Mucosa of rectum (tissue), 2 donors: ENCODE results near the gene C1orf94.
"Not testable (repeated sequence)": the region's sequence is repeated elsewhere in the genome, so short reads cannot be mapped to it uniquely, and the experiment has no call there.

ENCODE experiments used
- H3K27ac ChIP-seq, 2 donors: one replicate each; pipeline ENCODE4 v1.7.0; 2013; ENCODE audit warnings: inconsistent platforms in 2 of 2, low read depth in 2 of 2, low read length in 2 of 2
- H3K27me3 ChIP-seq, 2 donors: one replicate each; pipeline ENCODE4 v1.7.0; 2013; ENCODE audit warnings: low read length in 2 of 2; ENCODE audit not compliant: control insufficient read depth in 2 of 2, insufficient read depth in 2 of 2
- H3K36me3 ChIP-seq, 2 donors: one replicate each; pipeline ENCODE4 v1.7.0; 2013; ENCODE audit warnings: low read length in 2 of 2; ENCODE audit not compliant: control insufficient read depth in 2 of 2, insufficient read depth in 2 of 2
- H3K4me1 ChIP-seq, 2 donors: one replicate each; pipeline ENCODE4 v1.7.0; 2013; ENCODE audit warnings: low read length in 2 of 2, mild to moderate bottlenecking in 1 of 2; ENCODE audit not compliant: control insufficient read depth in 2 of 2, insufficient read depth in 2 of 2
- H3K4me3 ChIP-seq, 2 donors: one replicate each; pipeline ENCODE4 v1.7.0; 2013; ENCODE audit warnings: low read length in 2 of 2
- H3K9ac ChIP-seq, 2 donors: one replicate each; pipeline ENCODE4 v1.7.0; 2013; ENCODE audit warnings: low read length in 2 of 2, low read depth in 1 of 2, mild to moderate bottlenecking in 1 of 2
- H3K9me3 ChIP-seq, 2 donors: one replicate each; pipeline ENCODE4 v1.7.0; 2013; ENCODE audit warnings: low read length in 2 of 2; ENCODE audit not compliant: control insufficient read depth in 2 of 2
- donor health status: healthy.
- donor health status: Normal muscosa, but diverticular disease.

The C1orf94 gene

DNA sequence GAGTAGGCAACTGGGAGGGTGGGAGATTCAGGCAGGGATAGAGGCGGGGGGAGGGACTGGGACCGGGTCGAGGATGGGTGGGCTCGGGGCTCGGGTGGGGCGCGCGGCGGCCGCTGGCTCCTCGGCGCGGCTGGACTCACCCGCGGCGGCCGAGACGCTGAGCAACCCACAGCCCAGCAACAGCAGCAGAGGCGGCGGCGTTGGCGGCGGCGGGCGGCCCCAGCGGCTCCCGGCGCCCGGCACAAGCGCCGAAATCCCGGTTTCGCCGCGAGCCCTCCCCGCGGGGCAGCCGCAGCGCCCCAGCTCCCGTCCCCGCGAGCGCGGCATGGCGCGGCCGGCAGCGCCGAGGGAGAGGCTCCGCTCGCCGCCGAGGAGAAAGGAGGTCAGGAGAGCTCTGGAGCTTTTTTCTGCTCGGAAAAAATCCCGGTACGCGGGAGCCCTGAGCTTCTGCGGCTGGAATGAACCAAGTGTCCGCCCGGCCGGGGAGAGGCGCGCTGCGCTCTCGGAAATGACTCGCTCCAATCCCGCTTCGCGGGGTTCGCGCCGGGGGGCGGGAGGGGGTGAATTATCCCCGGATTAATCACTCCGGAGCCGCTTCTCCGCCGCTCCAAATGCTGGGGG, 11.8 kb upstream of the C1orf94 start, which contains the start of gene CSMD2:
Gene CSMD2 (minus strand): TSS at position 460 of the 621 bp plus-strand sequence. CDS start 133 bp downstream, at position 327.
- Histone ChIP-seq H3K4me3 (no peak within 1 kb of the TSS), H3K27me3 (peaks cover 21 to 46% of the 10 kb centered on the region in 2 donors), H3K9ac (no peak within 1 kb of the TSS), H3K27ac (no peak within 1 kb of the TSS), H3K36me3 (no peaks in the 10 kb centered on the region), H3K9me3 (no peaks in the 10 kb centered on the region), H3K4me1 (peaks cover 0 to 3% of the 10 kb centered on the region in 2 donors)

GRCh38 chr1:34165422-34165921, 11.2 kb upstream of the C1orf94 start:
- H3K27me3 ChIP-seq: peaks cover 21 to 41% of the 10 kb centered on the region in 2 donors
- H3K9ac ChIP-seq: no peak overlapping the region
- H3K4me3 ChIP-seq: no peak overlapping the region
- peaks cover 0 to 3% of the 10 kb centered on the region in 2 donors for H3K4me1 ChIP-seq
- no peaks in the 10 kb centered on the region for H3K9me3 ChIP-seq
- H3K27ac ChIP-seq: no peak overlapping the region
- no peaks in the 10 kb centered on the region for H3K36me3 ChIP-seq

DNA sequence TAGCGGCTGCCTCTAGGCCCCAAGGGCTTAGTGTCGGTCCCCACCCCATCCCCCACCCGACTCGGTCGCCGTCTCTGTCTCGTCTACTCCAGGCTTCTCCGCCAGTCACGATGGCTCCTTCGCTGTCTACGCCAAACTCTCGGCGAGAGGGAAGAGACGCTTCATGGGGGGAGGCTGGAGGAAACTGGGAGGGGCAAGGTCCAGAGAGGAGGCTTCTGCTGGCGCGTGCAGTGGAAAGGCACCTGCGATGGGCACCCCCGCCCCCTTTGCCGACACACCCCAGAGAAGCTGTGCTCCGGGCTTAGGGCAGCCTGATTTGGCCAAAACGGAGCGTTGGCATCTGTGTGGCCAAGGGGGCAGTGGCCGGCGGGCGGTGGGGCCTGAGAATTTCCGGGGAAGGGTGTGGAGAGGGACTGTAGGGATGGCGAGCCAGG, 10.5 kb upstream of the C1orf94 start:
- Histone ChIP-seq H3K27ac (no peak overlapping the region), H3K9ac (no peak overlapping the region), H3K9me3 (no peaks in the 10 kb centered on the region), H3K4me3 (no peak overlapping the region), H3K4me1 (peaks cover 0 to 3% of the 10 kb centered on the region in 2 donors), H3K36me3 (no peaks in the 10 kb centered on the region), H3K27me3 (peaks cover 24 to 41% of the 10 kb centered on the region in 2 donors)

GRCh38 chr1:34166625-34167361, 9.9 kb upstream of the C1orf94 start:
- no peaks in the 10 kb centered on the region for H3K36me3 ChIP-seq
- H3K27ac ChIP-seq: no peak overlapping the region
- peaks cover 24 to 36% of the 10 kb centered on the region in 2 donors for H3K27me3 ChIP-seq
- H3K9ac ChIP-seq: no peak overlapping the region
- H3K4me3 ChIP-seq: no peak overlapping the region
- H3K4me1 ChIP-seq: peaks cover 0 to 3% of the 10 kb centered on the region in 2 donors
- H3K9me3 ChIP-seq: no peaks in the 10 kb centered on the region

DNA sequence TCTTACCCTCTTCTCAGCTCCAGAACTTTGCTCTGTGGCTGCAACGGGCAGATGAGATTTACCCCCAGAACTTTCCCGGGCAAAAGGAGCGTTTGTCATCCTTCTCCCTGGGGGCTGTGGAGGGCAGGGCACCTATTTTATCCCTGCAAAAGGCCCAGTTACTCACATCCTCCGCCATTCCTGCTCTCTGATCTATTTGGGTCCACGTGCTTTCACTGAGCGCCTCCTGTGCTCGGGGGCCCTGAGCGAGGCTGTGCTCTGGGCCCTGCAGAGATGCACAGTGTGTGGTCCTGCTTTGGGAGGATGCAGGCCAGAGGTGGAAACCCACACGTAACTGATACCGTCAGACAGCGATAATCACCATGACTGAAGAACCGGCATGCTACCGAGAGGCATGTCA, 9.3 kb upstream of the C1orf94 start:
- no peak overlapping the region for H3K27ac ChIP-seq
- H3K9ac ChIP-seq: no peak overlapping the region
- no peaks in the 10 kb centered on the region for H3K36me3 ChIP-seq
- peaks cover 0 to 3% of the 10 kb centered on the region in 2 donors for H3K4me1 ChIP-seq
- peaks cover 22 to 36% of the 10 kb centered on the region in 2 donors for H3K27me3 ChIP-seq
- H3K9me3 ChIP-seq: no peaks in the 10 kb centered on the region
- no peak overlapping the region for H3K4me3 ChIP-seq

DNA sequence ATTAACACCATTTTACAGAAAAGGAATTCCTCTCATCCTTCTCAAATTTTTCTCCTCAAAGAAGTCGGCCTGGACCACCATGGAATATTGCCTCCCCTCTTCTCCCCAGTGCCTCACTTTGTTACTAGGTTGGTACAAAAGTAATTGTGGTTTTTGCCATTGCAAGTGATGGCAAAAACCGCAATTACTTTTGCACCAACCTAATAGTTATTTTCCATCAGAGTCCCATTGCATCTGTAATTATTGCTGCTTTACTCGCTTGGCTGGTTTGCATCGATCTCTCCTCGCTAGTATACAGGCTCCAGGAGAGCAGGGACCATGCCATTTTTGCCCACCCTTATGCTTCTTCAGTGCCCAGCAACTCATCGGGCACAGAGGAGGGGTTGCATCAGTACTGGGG, 963 bp upstream of the C1orf94 start:
- H3K9me3 ChIP-seq: no peaks in the 10 kb centered on the region

DNA sequence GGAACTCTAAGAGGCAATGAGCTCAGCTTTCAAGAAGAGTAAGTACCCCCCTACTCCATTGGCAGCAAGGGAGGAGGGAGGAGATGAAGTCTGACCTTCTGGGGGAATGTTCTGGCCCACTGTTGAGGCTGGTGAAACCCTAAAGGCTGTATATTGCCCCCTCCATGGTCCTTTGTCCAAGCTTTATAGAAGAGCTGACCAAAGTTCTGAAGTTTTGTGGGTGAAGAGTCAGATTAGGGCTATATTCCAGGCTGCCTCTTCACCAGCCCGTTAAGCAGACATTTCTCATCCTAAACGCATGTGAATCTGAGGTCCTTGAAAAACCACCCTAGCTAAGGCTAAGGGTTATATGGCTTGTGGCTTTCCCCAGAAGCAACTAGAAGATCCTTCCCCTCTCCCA, 1.4 kb downstream of the C1orf94 start:
- Histone ChIP-seq H3K4me3 (no peak overlapping the region), H3K27me3 (peaks cover 0 to 10% of the 10 kb centered on the region in 2 donors), H3K27ac (no peak overlapping the region), H3K9me3 (no peaks in the 10 kb centered on the region), H3K4me1 (no peaks in the 10 kb centered on the region), H3K36me3 (no peaks in the 10 kb centered on the region), H3K9ac (no peak overlapping the region)

More for the DNA sequence above, 963 bp upstream of the C1orf94 start:
- Histone ChIP-seq H3K4me3 (no peak overlapping the region), H3K27me3 (peaks cover 0 to 12% of the 10 kb centered on the region in 2 donors), H3K27ac (no peak overlapping the region), H3K4me1 (no peaks in the 10 kb centered on the region), H3K9ac (no peak overlapping the region), H3K36me3 (no peaks in the 10 kb centered on the region)

DNA sequence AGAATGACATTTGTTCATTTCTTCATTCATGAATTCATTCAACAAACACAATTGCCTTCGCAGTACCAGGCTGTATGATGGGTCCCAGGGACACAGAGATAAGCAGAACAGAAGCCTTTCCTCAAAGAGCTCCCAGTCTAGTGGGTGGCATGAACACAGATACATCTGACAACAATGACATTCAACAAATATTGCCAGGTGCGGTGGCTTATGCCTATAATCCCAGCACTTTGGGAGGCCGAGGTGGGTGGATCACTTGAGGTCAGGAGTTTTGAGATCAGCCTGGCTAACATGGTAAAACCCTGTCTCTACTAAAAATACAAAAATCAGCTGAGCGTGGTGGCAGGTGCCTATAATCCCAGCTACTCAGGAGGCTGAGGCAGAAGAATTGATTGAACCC, 6.7 kb downstream of the C1orf94 start:
- H3K4me1 ChIP-seq, H3K4me3 ChIP-seq, H3K36me3 ChIP-seq, H3K9ac ChIP-seq, H3K9me3 ChIP-seq, H3K27ac ChIP-seq, H3K27me3 ChIP-seq: not testable (repeated sequence)

DNA sequence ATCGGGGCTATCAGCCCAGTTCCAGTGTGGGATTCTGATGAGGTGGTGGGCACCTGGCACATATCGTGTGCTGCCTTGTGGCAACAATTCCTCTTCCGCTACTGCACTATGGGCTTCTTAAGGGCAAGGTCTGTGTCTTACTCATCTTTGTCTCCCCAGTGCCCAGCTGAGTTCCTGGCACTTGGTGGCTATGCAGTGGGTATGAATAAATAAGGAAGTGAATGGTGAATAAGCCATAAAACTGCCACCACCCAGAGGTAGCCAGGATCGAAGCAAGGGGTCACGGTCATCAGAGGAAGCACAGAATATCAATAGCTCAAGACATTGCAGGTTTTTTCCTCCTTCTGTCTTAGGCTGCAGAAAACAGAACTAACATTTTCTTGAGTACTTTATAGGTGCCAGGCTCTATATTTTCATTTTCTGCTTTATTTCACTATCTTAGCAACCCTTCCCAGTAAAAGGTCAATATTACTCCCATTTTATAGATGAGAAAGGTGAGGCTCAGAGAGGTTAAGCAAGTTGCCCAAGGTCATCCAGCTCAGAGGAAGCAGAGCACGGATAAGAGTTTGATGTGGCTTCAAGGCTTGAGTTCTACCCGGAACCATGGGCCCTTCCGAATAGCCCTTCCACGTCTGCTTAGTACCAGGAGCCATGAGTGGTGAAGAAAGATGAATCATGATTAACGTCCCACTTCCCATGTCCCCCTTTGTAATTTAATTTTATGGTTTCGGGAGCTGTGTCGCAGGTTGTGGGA, 10.2 kb downstream of the C1orf94 start:
- no peak overlapping the region for H3K27ac ChIP-seq

GRCh38 chr1:34188418-34188817, 11.7 kb downstream of the C1orf94 start:
- no peak overlapping the region for H3K9ac ChIP-seq
- no peaks in the 10 kb centered on the region for H3K27me3 ChIP-seq
- H3K4me1 ChIP-seq: no peaks in the 10 kb centered on the region
- no peak overlapping the region for H3K27ac ChIP-seq
- H3K4me3 ChIP-seq: no peak overlapping the region
- no peaks in the 10 kb centered on the region for H3K36me3 ChIP-seq
- H3K9me3 ChIP-seq: no peaks in the 10 kb centered on the region

More for the DNA sequence above, 10.2 kb downstream of the C1orf94 start:
- H3K9me3 ChIP-seq: no peaks in the 10 kb centered on the region
- no peak overlapping the region for H3K9ac ChIP-seq
- no peaks in the 10 kb centered on the region for H3K4me1 ChIP-seq
- H3K27me3 ChIP-seq: no peaks in the 10 kb centered on the region
- H3K4me3 ChIP-seq: no peak overlapping the region
- no peaks in the 10 kb centered on the region for H3K36me3 ChIP-seq
